ENCODE data around the gene RIC8A.

The RIC8A gene

DNA sequence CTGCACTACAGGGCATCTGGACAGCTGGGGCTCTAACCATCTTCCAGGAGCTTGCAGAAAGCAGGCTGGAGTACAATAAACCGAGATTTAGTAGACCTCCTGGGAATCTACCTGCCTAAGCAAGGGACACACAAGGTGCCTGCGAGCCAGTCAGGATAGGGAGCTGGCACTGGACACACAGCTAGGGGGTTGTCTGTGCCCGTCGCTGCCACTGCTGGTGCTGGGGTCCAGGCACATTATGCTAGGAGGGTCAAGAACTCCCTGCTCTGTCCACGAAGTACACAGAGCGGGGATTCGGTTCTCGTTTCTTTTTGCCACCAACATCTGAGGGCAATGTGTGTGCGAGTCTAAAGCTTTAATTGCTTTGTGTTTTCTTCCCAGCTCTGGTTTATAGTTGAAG, 4.2 kb downstream of the RIC8A start:
- TF ChIP-seq, protein P1, sequence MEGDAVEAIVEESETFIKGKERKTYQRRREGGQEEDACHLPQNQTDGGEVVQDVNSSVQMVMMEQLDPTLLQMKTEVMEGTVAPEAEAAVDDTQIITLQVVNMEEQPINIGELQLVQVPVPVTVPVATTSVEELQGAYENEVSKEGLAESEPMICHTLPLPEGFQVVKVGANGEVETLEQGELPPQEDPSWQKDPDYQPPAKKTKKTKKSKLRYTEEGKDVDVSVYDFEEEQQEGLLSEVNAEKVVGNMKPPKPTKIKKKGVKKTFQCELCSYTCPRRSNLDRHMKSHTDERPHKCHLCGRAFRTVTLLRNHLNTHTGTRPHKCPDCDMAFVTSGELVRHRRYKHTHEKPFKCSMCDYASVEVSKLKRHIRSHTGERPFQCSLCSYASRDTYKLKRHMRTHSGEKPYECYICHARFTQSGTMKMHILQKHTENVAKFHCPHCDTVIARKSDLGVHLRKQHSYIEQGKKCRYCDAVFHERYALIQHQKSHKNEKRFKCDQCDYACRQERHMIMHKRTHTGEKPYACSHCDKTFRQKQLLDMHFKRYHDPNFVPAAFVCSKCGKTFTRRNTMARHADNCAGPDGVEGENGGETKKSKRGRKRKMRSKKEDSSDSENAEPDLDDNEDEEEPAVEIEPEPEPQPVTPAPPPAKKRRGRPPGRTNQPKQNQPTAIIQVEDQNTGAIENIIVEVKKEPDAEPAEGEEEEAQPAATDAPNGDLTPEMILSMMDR (IDR thresholded peaks at IDR 0.05; ENCODE audit: low read depth, low read length), result no peak
- no peak for DNase-seq (ENCODE audit: extremely low read depth, low read depth)

DNA sequence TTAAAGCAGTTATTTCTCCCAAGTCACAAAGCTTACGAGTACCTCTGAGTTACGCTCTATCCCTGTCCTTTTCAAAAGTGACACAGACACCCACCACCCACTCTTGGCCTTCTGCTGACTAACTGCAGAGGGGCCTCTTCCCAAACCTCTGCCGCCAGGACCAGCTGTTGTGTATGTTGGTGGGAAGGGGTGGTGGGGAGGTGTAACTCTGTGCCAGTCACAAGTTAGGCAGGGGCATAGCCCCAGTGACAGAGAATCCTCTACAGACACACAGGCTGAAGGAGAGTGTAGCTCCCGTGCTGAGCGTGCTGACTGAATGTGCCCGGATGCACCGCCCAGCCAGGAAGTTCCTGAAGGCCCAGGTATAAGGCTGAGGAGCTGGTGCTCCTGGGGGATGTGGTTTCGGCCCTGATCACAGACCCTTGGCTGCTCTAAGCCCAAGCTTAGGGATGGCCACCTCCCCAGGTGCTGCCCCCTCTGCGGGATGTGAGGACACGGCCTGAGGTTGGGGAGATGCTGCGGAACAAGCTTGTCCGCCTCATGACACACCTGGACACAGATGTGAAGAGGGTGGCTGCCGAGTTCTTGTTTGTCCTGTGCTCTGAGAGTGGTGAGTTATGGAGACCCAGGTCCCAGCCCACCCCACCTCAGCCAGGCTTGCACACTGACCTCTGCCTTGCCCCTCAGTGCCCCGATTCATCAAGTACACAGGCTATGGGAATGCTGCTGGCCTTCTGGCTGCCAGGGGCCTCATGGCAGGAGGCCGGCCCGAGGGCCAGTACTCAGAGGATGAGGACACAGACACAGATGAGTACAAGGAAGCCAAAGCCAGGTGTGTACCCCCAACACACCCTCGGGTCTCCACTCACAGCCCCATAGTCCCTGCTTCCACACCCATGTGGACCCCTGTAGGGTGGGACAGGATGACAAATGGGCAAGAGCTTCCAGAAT, 4.9 kb downstream of the RIC8A start:
- TF ChIP-seq, protein P1 (IDR thresholded peaks at IDR 0.05; ENCODE audit: low read depth, low read length), result no peak
- DNase-seq (ENCODE audit: extremely low read depth, low read depth), result no peak

DNA sequence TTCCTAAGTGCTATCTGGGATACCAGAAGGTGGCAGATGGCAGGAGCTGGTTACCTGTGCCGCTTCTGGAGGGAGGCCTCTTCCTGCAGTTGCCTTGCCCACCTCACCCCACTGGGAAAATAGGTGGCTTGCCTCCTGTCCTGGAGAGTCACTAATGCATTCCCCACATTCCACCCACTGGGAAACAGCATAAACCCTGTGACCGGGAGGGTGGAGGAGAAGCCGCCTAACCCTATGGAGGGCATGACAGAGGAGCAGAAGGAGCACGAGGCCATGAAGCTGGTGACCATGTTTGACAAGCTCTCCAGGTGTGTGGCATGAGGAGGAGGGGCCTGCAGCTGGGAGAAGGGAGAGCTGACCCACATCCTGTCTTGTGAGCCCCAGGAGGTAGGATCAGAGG, 5.6 kb downstream of the RIC8A start:
- no peak for DNase-seq (ENCODE audit: extremely low read depth, low read depth)
- TF ChIP-seq, protein P1 (IDR thresholded peaks at IDR 0.05; ENCODE audit: low read depth, low read length), result no peak

DNA sequence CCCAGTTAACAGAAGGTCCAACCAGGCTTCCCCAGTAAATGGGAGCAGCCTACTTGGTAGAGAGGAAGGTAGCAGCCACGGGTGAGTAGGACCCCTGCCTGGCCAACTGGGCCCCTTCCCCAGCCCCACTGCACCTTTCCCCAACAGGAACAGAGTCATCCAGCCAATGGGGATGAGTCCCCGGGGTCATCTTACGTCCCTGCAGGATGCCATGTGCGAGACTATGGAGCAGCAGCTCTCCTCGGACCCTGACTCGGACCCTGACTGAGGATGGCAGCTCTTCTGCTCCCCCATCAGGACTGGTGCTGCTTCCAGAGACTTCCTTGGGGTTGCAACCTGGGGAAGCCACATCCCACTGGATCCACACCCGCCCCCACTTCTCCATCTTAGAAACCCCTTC, 6.6 kb downstream of the RIC8A start:
- TF ChIP-seq, protein P1 (IDR thresholded peaks at IDR 0.05; ENCODE audit: low read depth, low read length), result no peak
- no peak for DNase-seq (ENCODE audit: extremely low read depth, low read depth)

DNA sequence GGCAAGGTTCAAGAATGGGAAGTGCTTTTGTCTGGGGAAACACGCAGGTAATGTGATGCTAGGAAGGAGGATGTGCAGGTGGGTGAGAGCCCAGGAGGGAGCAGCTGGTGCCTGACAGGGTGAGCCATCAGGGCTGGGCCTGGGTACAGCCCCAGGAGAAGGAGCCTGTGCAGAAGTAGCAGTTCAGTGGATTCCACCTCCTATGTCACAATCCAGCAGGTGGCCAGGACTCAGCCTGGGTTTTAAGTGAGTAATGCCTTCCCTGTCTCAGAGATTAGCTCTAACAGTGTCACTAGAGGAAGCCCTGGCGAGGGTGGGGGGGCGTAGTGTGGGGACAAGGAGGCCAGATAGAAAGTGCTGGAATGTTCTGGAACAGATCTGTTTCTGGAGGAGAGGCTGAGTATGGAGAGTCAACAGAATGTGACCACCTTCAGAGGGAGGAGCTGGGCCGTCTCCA, 8.1 kb downstream of the RIC8A start:
- DNase-seq (ENCODE audit: extremely low read depth, low read depth), result no peak

DNA sequence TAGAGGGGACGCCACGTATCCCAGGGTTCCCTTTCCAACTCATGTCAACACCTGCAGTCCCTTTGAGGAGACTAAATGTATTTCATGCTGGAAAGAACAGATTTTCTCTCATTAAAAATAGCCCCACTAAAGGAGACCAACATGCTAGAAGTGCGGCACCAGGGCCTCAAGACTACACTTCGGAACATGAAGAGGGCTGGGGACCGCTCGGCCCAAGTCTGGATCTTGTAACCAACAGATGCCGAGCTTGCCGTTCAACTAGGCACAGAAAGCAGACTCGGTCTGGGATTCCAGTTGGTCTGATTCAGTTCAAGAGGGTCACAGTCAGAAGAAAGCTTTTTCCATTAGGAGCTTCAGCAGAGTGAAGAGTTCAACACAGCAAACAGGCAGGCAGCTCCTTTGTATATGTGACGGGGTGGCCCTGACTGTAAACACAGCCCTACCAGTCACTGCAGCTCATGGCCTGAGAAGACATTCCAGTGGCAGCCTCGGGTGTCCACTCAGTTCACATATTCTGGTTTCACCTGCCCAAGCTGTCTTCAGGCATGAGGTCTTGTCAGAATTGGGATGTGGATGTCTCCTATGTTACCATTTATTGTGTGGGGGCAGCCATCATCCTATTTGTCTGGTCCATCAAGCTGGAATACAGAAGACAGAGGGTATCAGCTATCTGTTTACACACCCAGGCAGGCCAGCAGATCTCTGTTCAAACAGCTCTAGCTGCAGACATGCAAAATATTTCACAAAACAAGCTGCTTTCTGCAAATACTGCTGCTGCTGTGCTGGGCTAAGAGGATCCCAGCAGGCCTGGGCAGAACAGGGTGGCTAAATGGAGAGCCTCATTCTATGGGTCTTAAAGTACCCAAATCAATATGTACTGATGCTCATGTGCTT, 8.8 kb downstream of the RIC8A start:
- DNase-seq (ENCODE audit: extremely low read depth, low read depth), result no peak

More for the DNA sequence above, 8.1 kb downstream of the RIC8A start:
- TF ChIP-seq, protein P1 (IDR thresholded peaks at IDR 0.05; ENCODE audit: low read depth, low read length), result no peak

More for the DNA sequence above, 8.8 kb downstream of the RIC8A start:
- TF ChIP-seq, protein P1 (IDR thresholded peaks at IDR 0.05; ENCODE audit: low read depth, low read length), result no peak
